ENCODE results near the gene CYP2R1. TPM values are rescaled to one million over a fixed set of nuclear protein-coding genes. Genes with fewer than 3 reads are reported as not detected.

CYP2R1 gene
- total and polyA plus RNA-seq, 2 experiments from 2014 or later = 11.8 to 16.4 TPM

DNA sequence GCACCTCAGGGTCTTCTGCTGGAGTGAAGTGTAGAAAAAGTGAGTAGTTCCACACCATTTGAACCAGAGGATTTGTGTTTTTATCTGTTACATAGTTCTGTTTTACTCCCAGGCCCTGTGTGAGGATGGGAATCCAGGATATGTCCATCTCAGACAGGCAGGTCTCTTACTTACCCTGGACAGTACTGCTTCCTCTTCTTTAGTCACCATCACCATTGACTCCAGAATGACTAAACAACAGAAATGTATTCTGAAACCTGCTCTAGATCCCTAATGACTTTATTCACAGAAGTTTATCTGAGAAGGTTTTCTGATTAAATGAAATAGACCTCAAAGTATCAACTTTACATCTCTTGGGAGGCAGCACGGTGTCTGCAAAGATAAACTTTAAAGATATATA lies 33.6 kb downstream of the CYP2R1 start:
- Mint-ChIP-seq H3K4me3 (no peak overlapping the region), H3K9me3 (no peaks in the 10 kb centered on the region), H3K36me3 (ENCODE audit: low read depth) (peaks cover 2% of the 10 kb centered on the region; the same call in 2 of the 3 replicates), H3K4me1 (peaks cover 3% of the 10 kb centered on the region; the same call in 1 of the 3 replicates), H3K27ac (no peak overlapping the region), H3K27me3 (ENCODE audit: insufficient read depth, low read depth, poor library complexity) (no peaks in the 10 kb centered on the region)
- H4K20me1 ChIP-seq (replicated peaks; ENCODE audit: insufficient read depth) = no peaks in the 10 kb centered on the region; the same call in 1 of the 2 replicates
- H3F3A ChIP-seq (replicated peaks; ENCODE audit: low read depth) = no peaks in the 10 kb centered on the region
- no peak for TF ChIP-seq JUNB (IDR thresholded peaks at IDR 0.05; ENCODE audit: unreplicated experiment)
- TF ChIP-seq, protein P1, sequence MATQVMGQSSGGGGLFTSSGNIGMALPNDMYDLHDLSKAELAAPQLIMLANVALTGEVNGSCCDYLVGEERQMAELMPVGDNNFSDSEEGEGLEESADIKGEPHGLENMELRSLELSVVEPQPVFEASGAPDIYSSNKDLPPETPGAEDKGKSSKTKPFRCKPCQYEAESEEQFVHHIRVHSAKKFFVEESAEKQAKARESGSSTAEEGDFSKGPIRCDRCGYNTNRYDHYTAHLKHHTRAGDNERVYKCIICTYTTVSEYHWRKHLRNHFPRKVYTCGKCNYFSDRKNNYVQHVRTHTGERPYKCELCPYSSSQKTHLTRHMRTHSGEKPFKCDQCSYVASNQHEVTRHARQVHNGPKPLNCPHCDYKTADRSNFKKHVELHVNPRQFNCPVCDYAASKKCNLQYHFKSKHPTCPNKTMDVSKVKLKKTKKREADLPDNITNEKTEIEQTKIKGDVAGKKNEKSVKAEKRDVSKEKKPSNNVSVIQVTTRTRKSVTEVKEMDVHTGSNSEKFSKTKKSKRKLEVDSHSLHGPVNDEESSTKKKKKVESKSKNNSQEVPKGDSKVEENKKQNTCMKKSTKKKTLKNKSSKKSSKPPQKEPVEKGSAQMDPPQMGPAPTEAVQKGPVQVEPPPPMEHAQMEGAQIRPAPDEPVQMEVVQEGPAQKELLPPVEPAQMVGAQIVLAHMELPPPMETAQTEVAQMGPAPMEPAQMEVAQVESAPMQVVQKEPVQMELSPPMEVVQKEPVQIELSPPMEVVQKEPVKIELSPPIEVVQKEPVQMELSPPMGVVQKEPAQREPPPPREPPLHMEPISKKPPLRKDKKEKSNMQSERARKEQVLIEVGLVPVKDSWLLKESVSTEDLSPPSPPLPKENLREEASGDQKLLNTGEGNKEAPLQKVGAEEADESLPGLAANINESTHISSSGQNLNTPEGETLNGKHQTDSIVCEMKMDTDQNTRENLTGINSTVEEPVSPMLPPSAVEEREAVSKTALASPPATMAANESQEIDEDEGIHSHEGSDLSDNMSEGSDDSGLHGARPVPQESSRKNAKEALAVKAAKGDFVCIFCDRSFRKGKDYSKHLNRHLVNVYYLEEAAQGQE (IDR thresholded peaks at IDR 0.05; ENCODE audit: unreplicated experiment) = no peak
- peaks cover 6% of the 10 kb centered on the region; the same call in 1 of the 2 replicates for H3K4me1 ChIP-seq (ENCODE audit: insufficient read depth)
- no peak for DNase-seq (ENCODE audit: low spot score)
- H3K36me3 ChIP-seq (ENCODE audit: insufficient read depth) = no peaks in the 10 kb centered on the region
- no peaks in the 10 kb centered on the region for H3K27me3 ChIP-seq (ENCODE audit: insufficient read depth)
- ATAC-seq = no peak
- H3K4me2 ChIP-seq = no peak overlapping the region
- H2AFZ ChIP-seq = no peak overlapping the region
- H3K79me2 ChIP-seq (replicated peaks; ENCODE audit: insufficient read depth) = no peaks in the 10 kb centered on the region
- no peaks in the 10 kb centered on the region for H3K9me2 ChIP-seq (ENCODE audit: insufficient read depth)
- H3K27ac ChIP-seq (ENCODE audit: low read depth) = no peak overlapping the region
- no peak overlapping the region for H3K4me3 ChIP-seq

DNA sequence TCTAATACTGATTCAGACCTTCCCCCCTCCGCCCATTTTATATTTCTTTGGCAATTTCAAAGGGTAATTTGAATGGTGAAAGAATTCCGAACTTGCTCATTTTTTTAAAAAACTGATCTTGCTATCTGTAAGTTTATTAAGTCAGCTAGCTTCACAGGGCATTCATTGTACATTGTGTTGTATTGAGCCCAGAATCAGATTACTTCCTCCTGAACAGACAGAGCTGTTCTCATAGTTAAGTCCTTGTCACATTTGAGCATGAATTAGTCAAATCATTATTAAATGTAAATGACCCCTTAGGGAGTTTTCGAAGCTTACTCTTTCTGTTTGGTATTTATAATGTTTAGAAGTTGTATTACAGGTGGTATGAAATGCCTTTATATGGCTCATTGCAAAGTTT lies 34.4 kb downstream of the CYP2R1 start:
- H3F3A ChIP-seq (replicated peaks; ENCODE audit: low read depth) = no peaks in the 10 kb centered on the region
- H3K4me3 Mint-ChIP-seq = no peak overlapping the region
- no peaks in the 10 kb centered on the region for H3K9me3 Mint-ChIP-seq
- no peaks in the 10 kb centered on the region for H3K27me3 Mint-ChIP-seq (ENCODE audit: insufficient read depth, low read depth, poor library complexity)
- H4K20me1 ChIP-seq (replicated peaks; ENCODE audit: insufficient read depth) = no peaks in the 10 kb centered on the region; the same call in 1 of the 2 replicates
- H3K9me2 ChIP-seq (ENCODE audit: insufficient read depth) = no peaks in the 10 kb centered on the region
- H3K36me3 ChIP-seq (ENCODE audit: insufficient read depth) = no peaks in the 10 kb centered on the region
- no peak overlapping the region for H3K4me2 ChIP-seq
- no peak overlapping the region for H3K4me3 ChIP-seq
- no peaks in the 10 kb centered on the region; the same call in 2 of the 3 replicates for H3K36me3 Mint-ChIP-seq (ENCODE audit: low read depth)
- H3K79me2 ChIP-seq (replicated peaks; ENCODE audit: insufficient read depth) = no peaks in the 10 kb centered on the region
- DNase-seq (ENCODE audit: low spot score) (no peak), ATAC-seq (no peak)
- H3K4me1 ChIP-seq (ENCODE audit: insufficient read depth) = peaks cover 6% of the 10 kb centered on the region; the same call in 1 of the 2 replicates
- TF ChIP-seq, protein P2, sequence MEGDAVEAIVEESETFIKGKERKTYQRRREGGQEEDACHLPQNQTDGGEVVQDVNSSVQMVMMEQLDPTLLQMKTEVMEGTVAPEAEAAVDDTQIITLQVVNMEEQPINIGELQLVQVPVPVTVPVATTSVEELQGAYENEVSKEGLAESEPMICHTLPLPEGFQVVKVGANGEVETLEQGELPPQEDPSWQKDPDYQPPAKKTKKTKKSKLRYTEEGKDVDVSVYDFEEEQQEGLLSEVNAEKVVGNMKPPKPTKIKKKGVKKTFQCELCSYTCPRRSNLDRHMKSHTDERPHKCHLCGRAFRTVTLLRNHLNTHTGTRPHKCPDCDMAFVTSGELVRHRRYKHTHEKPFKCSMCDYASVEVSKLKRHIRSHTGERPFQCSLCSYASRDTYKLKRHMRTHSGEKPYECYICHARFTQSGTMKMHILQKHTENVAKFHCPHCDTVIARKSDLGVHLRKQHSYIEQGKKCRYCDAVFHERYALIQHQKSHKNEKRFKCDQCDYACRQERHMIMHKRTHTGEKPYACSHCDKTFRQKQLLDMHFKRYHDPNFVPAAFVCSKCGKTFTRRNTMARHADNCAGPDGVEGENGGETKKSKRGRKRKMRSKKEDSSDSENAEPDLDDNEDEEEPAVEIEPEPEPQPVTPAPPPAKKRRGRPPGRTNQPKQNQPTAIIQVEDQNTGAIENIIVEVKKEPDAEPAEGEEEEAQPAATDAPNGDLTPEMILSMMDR (conservative IDR thresholded peaks at IDR 0.05; ENCODE audit: low read depth in 2 of 2) = no peak
- TF ChIP-seq STAT1 (IDR thresholded peaks at IDR 0.05; ENCODE audit: unreplicated experiment) = no peak
- no peak overlapping the region for H2AFZ ChIP-seq
- no peaks in the 10 kb centered on the region for H3K27me3 ChIP-seq (ENCODE audit: insufficient read depth)
- no peak overlapping the region for H3K27ac ChIP-seq (ENCODE audit: low read depth)
- H3K4me1 Mint-ChIP-seq = peaks cover 3% of the 10 kb centered on the region; the same call in 1 of the 3 replicates
- no peak overlapping the region for H3K27ac Mint-ChIP-seq

DNA sequence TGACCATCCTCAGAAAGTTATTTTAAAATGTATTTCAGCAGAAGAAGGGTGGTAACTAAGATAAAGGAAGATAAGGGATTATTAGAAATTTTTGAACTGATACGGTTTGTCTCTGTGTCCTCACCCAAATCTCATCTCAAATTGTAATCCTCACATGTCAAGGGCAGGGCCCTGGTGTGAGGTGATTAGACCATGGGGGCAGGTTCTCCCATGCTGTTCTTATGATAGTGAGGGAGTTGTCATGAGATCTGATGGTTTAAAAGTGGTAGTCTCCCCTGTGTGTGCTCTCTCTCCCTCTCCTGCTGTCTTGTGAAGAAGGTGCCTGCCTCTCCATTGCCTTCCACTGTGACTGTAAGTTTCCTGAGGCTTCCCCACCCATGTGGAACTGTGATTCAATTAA lies 36.1 kb downstream of the CYP2R1 start:
- Mint-ChIP-seq H3K4me3 (no peak overlapping the region), H3K9me3 (no peaks in the 10 kb centered on the region), H3K27ac (no peak overlapping the region), H3K4me1 (peaks cover 3% of the 10 kb centered on the region; the same call in 1 of the 3 replicates), H3K36me3 (ENCODE audit: low read depth) (no peaks in the 10 kb centered on the region), H3K27me3 (ENCODE audit: insufficient read depth, low read depth, poor library complexity) (peaks cover 2% of the 10 kb centered on the region)
- no peak overlapping the region for H3K4me3 ChIP-seq
- no peak overlapping the region for H3K4me2 ChIP-seq
- DNase-seq (ENCODE audit: low spot score) (no peak), ATAC-seq (no peak)
- H3K9me2 ChIP-seq (ENCODE audit: insufficient read depth) = no peaks in the 10 kb centered on the region
- no peaks in the 10 kb centered on the region for H3K79me2 ChIP-seq (replicated peaks; ENCODE audit: insufficient read depth)
- no peaks in the 10 kb centered on the region; the same call in 1 of the 2 replicates for H4K20me1 ChIP-seq (replicated peaks; ENCODE audit: insufficient read depth)
- H3K4me1 ChIP-seq (ENCODE audit: insufficient read depth) = peaks cover 6% of the 10 kb centered on the region; the same call in 1 of the 2 replicates
- no peak overlapping the region for H2AFZ ChIP-seq
- H3F3A ChIP-seq (replicated peaks; ENCODE audit: low read depth) = no peaks in the 10 kb centered on the region
- no peak overlapping the region for H3K27ac ChIP-seq (ENCODE audit: low read depth)
- H3K27me3 ChIP-seq (ENCODE audit: insufficient read depth) = no peaks in the 10 kb centered on the region
- H3K36me3 ChIP-seq (ENCODE audit: insufficient read depth) = no peaks in the 10 kb centered on the region
- no peak for TF ChIP-seq CREB1 (CRISPR knock-in tag; IDR thresholded peaks at IDR 0.05; ENCODE audit: low read depth)
- no peak for TF ChIP-seq POLR2AphosphoS5 (IDR thresholded peaks at IDR 0.05; ENCODE audit: low read depth)
- TF ChIP-seq, protein P1 (IDR thresholded peaks at IDR 0.05; ENCODE audit: unreplicated experiment) = no peak
- TF ChIP-seq EZH2phosphoT487 (IDR thresholded peaks at IDR 0.05; ENCODE audit: unreplicated experiment) = no peak
- no peak for TF ChIP-seq STAT1 (IDR thresholded peaks at IDR 0.05; ENCODE audit: unreplicated experiment)
- no peak for TF ChIP-seq JUNB (IDR thresholded peaks at IDR 0.05; ENCODE audit: unreplicated experiment)
- TF ChIP-seq ZNF114 (CRISPR knock-in tag; IDR thresholded peaks at IDR 0.05) = no peak
